NCI-H460 (cell line): ENCODE results near the gene MTERF4. TPM values are rescaled to one million over a fixed set of nuclear protein-coding genes. Genes with fewer than 3 reads are reported as not detected.
A peak's percentile ranks its signal among the peaks of the same experiment; 100 is the strongest.

Experiments used
- DNase-seq: peaks from one replicate; pipeline ENCODE4 v3.0.0-alpha.2; 2016; ENCODE audit warnings: low read depth; ENCODE audit errors: extremely low read depth
- polyA plus RNA-seq: library from polyadenylated mRNA; depleted of rRNA; stranded (reverse); fragments of >200 nt; gene quantifications from 2 replicates; pipeline ENCODE4 v1.2.3, GENCODE V29; 2014; cell fraction: nucleus; rRNA removed
- total RNA-seq: library from RNA; depleted of rRNA; stranded (reverse); fragments of >200 nt; shearing (Covaris generic); gene quantifications from 2 replicates; pipeline ENCODE4 v1.2.3, GENCODE V29; 2014; rRNA removed

MTERF4 gene, protein sequence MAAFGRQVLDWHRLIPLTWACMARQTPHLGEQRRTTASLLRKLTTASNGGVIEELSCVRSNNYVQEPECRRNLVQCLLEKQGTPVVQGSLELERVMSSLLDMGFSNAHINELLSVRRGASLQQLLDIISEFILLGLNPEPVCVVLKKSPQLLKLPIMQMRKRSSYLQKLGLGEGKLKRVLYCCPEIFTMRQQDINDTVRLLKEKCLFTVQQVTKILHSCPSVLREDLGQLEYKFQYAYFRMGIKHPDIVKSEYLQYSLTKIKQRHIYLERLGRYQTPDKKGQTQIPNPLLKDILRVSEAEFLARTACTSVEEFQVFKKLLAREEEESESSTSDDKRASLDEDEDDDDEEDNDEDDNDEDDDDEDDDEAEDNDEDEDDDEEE
- total RNA-seq = 20.2 and 36.9 TPM in 2 replicates
- polyA plus RNA-seq = 94.1 and 121 TPM in 2 replicates

DNA sequence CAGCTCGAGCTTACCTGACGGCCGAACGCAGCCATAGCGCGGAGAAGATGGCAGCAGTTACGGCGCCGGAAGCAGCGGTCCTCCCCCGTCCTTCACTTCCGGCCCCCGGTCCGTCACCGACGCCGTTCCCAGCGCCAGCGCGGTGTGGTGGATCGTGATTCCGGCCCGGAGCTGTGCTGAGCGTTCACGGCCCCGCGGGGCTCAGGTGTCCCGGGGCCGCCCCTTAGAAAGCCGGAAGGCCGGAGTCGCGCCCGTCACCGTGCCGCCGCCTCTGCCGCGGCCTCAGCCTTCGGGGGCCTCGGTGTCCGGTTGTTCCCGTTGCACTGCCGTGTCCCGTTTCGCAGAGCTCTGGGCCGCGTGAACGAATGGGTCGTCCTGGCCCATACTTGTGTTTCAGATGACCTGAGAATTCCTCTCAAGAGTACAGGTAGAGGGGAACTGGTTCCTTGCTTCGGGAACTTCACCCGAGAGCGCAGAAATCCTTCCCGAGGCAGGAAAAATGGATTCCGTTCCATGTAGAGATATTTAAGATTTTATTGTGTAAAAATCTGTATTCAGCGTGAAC lies at the start of gene MTERF4:
TSS of gene MTERF4 (minus strand) at position 49 of the 565 bp plus-strand sequence. CDS start at position 35, 14 bp downstream.
- DNase-seq = peak; percentile 80

DNA sequence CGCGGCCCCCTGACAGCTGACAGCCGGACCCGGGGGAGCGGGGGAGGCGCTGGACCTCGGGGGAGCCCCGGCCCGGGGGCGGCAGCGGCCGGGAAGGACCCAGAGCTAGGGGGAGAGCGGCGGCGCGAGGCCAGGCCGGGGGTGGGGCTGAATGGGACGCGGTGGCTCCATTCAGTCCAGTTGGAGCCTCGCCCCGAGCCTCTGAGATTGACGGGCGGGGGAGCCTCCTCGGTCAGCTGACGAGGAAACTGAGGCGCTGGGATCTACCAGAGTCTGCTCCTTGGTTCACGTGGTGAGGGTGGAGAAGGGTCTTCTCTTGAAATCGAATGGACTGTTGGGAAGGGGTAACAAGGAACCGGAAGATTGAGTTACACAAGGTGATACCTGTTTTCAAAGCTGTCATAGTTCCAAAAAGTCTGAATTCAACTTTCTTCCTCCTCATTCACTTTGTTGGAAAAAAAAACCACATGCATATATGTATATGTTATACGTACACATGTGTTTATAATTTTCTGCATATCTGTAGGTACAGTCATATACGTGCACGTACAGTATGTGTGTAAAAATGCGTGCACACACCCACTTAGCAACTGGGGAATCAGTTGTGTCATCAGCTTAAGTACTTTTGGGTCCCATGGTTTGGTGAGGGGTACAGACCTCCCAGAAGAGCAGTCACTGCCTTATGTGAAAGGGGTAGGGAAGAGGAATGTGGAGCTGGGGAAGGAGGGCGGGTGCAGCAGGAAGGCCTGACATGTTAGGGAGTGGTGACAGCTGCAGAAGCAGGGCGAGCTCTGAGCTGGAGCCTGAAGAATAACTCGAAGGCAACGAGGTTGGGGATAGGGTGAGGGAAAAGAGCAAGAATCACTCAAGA lies 48.8 kb upstream of the MTERF4 start:
- DNase-seq = no peak

DNA sequence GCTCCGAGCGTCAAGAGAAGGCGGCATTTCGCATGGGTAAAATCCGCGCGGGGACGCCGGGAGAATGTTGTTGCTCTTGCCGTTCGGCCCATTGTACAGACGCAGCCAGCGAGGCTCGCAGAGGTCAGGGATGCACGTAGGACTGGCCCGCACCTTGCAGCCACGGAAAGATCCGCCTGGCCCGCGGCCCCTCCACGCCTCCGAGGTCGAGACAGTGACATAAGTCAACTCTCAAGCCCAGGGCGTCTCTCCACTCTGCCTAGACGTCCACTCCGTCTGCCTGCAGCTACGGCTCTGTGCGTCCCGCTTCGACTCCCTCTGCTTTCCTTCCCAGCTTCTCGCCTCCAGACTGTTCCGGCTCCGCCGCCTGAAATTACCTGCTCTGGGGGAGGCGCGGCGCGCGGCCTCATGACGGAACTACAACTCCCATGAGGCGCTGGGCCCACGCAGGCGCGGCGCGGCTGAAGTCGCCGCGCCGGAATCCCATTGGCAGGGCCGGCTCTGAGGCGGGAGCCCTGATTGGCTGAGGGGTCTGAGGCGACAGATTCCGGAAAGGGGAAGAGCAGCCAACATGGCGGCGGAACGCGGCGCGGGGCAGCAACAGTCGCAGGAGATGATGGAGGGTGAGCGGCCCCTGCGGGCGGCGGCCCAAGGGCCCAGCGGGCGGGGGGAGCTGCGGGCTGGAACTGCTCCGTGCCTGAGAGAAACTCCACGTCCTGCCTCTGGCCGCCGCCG lies 48.0 kb upstream of the MTERF4 start, which contains the start of gene PPP1R7:
TSS of gene PPP1R7 (plus strand) at position 543 of the 735 bp plus-strand sequence. CDS start at position 572, 29 bp downstream.
- DNase-seq = peak; percentile 91

DNA sequence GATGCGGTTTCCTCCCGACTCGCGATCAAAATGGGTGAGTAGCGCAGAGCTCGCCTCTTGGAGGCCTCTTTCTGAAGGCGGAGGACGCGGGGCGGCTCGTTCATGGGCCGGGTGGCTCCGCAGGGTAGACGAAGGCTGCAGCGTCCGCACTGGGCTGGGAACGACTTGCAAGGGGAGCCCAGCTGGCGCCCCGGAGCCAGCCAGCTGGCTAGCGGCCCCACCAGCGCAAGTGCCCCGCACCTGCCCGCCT lies 47.5 kb upstream of the MTERF4 start:
- DNase-seq = no peak

DNA sequence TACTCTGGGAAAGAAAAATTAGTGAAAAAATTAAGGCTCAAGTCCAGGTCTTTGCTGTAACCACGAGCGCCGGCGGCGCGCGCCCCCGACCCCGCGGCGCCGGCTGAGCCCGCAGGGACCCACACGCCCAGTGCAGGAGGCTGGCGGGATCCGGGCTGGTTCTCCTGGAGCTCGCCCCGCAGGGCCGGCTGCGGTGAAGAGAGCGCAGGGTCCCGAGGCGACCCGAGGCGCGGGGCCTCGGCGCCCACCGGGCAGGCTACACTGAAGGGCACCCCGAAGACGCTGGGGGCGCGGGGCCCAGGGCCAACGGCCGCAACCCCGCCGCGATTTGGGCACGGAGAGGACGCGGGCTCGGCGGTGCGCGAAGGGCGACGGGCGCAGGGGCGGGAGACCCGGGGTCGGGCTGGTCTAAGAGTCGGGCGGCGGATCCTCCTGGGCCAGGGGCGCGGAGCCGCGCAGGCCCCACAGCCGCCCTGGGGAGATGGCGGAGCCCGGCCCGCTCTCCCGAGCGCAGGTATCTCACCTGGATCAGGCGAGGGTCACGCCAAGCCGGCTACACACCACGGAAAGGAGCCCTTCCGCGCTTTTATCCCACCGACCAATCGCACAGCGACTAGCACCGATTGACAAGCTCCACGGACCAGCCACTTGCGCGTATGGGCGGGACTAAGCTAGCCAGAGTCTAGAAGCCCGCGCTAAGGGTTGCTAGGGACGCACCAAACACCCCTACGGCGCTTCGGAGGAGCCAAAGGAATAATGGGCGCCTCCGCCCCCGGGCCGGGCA lies 47.0 kb upstream of the MTERF4 start, which contains the start of gene PASK:
TSS of gene PASK (minus strand) at position 582 of the 784 bp plus-strand sequence. CDS start 6,440 bp downstream, outside the sequence.
- peak; percentile 93 for DNase-seq

DNA sequence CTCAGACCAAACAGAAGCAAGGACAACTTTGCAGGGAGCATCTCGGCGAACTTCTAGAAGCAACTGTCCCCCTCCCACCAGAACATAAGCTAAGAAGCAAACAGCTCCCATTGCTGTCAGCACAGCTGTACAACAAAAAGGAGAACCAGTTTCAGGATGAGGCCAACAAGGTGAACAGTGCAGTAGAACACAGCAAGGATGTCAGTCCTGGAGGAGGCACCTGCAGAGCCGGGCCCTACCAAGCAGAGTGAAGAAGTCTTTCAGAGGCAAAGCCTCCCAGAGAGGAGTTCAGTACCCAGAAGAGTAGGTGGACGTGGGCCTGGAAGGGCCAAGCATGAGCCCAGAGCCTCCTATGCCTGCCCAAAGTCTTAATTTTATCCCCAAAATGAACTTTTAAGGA lies 46.2 kb upstream of the MTERF4 start:
- no peak for DNase-seq

DNA sequence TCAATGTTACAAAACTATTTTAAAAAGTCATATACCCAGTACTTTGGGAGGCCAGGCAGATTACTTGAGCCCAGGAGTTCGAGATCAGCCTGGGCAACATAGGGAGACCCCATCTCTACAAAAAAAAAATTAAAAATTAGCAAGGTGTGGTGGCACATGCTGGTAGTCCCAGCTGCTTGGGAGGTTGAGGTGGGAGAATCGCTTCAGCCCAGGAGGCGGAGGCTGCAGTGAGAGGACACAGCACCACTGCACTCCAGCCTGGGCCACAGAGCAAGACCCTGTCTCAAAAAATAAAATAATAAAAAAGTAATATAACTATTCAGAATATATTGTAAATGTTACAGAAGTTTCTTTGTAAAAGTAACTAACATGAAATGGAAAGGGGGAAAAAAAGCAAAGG lies 45.2 kb upstream of the MTERF4 start:
- DNase-seq = no peak

DNA sequence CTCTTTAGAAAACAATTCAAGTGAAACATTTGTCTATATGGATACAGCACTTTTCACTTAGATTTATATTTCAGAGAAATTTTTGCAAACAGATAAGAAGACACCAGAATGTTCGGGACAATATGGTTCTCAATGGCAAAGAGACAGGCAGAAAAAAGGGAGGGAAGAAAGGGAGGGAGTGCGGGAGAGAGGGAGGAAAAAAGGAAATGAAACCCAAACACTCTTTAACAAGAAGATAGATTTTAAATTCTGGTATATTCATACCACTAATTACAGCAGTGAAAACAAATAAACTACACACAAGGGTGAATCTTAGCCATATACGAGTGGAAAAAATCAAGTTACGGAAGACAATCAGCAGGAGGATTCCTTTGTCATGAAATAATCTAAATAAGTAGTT lies 44.2 kb upstream of the MTERF4 start:
- no peak for DNase-seq

DNA sequence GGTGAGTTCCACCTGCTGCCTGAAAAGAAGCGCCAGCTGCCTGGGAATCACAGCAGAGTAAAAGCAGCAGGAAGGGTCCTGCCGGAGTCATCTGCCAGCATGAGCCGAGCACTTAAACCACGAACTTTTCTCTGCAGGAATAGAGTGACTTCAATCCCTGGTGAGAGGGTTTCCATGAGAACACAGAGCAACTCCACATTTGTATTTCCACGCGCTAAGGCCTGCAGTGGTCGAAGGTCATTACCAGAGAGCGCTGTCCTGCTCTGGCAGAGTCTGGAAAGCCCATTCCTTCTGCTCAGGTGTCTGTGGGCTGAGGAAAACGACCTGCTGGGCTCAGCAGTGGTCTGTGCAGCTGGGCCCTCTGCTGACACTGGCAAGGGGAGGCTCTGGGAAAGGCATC lies 40.5 kb upstream of the MTERF4 start:
- DNase-seq = no peak

DNA sequence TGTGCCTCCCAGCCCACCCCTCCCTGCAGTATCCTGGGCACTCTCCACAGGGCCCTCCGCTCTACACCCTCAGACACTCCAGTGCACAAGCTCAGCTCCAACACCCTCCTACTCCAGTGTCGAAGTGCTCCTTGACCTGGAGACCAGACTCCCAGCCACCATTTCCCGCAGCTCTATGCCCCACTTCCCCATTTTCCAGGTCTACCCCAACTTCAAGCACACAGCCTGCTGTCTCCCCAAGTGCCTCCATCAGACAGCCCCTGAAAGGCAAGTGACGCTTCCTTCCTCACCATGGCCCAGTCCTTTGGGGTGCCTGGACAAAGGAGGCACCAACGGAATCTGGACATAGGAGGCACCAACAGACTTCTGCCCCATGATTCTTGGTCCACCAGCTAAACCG lies 40.0 kb upstream of the MTERF4 start:
- no peak for DNase-seq

DNA sequence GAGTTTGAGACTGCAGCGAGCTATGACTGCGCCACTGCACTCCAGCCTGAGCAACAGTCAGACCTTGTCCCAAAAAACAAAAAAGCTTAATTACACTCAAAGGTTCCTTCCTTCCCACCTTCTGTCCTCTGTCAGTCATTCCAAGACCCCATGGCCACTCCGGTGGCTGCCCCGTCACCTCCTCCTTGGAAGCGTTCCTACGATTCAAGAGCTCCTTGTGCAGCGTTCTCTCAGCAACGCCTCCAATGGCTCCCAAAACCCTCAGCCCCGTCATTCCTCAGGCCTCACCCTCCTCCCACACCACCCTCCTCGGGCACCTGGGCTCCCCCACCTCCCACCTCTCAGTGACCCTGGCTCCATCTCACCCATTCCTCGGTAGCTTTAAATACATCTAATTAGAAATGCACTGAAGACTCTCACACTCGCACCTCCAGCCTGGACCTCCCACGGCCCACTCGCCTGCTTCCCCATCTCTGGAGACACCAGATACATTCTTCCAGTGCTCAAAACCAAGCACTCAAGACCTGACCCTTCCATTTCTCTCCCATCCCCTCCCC lies 39.2 kb upstream of the MTERF4 start:
- no peak for DNase-seq

DNA sequence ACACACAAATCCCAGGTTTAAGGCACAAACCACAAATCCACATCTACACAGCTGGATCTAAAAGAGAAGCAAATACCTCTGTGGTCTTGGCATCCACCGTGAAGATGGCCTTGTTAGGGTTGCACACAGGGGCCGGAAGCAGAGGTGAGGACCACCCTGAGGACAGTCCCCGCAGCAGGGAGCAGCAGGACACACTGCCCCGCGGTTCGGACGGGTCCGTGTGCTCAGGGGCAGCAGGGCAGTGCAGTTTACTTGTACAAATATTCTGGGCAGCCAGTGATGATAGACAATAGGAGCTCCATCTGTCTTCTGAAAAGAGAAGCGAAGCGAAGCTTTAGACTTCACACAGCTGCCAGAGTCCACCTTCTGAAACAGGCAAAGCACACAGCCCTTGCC lies 38.4 kb upstream of the MTERF4 start:
- DNase-seq = no peak

DNA sequence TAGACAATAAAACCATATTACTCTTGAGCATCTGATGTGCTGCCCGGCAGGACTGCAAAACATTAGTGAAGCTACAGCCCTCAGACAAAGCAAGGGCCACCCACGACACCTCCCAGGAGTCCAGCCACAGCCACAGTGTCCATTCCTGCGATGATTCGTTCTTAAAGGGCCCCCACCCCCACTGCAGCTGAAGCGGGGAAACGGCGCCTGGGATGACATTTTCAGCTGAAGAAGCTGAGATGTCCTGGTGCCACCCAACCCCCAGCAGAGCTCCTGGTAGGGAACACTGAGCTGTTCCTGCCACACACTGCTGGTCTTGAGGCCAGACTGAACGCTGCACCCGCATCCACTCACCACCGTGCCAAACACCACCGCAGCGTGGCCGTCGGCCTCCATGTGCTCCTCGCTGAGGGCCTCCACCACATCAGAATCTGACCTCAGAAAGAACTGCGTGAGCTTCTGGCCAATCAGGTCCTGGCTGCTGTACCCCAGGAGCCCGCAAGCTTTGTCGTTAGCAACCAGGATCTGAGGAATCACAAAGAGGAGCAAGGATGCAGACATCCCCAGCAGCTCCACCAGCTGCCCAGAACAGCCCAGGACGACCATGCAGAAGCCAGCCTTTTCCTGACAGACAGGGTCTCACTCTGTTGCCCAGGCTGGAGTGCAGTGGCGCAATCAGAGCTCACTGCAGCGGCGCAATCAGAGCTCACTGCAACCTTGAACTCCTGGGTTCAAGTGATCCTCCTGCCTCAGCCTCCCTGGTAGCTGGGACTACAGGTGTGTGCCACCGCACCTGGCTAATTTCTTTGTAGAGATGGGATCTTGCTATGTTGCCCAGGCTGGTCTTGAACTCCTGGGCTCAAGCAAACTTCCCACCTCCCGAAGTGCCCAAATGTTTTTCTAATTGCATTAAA lies 37.7 kb upstream of the MTERF4 start:
- no peak for DNase-seq

DNA sequence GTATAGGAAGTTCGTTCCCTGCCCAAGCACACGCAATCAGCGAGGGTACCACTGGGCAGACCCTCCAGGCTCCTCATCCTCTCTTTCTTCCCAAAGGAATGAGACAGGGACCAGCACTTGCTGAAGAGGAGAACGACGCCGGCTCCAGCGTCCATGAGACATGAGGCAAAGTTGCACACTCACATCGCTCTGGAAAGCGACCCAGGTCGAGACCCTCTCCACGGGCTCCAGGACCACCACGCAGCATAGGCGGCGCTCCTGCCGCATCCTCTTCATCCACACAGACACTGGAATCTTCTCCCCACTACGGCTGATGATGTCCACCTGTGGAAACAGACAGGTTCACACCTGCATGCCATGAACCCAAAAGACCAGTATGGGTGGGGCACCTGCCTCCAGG lies 36.4 kb upstream of the MTERF4 start:
- DNase-seq = no peak

DNA sequence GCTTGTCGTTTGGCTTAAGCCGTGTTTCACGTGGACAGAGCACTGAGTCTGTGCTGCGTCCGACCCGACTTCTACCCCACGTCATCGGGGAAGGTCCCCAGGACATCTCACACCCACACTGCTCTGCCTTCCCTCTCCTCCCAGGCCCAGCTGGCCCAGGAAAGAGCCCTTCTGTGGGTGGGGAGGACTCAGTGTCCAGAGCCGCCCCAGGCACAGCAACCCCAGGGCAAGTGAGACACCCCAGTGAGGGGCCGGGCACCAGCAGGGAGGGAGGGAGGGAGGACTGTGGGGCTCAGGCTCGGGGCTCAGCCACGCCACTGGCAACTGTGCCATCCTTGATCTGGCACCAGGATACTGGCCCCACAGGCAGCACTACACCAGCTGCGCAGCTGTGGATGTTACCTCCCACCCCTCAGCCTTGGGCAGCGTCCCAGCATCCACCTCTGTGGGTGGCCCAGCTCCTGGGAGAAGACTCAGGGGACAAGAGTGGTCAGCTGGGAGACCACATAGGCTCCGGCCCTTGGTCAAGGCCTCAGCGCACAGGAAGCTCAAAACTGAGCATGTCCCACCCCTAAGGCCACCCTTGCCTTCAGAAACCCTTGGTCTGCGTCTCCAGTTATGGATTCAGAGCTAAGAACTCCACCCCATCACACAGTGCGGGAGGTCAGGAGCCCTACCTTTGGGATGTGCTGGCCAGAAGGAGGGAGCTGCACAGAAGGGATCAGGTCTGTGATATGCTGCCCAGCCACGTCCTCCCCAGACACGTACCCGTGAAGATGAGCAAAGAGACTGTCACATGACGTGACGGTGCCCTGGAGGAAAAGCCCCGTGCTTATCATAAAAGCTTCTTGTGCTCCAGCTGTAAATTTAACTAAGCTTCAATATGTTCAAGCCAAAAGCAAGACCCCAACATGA lies 35.4 kb upstream of the MTERF4 start:
- no peak for DNase-seq

DNA sequence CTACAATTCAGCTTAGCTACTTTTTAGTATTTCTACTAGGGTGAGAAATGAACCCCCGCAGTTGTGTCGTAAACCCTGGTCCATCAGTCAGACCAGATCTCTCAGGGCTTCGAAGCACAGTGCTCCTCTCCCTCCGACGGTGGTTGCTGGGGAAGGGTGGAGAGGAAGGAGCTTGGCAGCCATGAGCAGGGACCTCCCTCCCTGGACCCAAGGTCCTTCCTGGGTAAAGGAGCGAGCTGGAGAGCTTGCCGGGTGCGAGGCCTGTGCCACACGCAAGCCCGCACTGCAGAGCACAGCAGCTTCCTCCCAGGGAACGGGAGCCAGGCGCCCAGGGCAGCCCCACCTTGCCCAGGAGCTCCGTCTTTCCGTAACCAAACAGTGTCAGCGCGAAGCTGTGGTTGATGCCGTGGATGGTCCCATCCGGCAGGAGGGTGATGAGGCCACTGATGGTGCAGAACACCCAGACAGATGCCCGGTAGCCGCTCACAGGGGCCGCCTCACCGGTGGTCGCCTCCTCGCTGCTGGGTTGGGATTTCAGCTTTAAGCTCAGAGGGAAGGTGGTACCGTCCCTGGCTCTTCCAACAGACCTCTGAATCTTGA lies 34.7 kb upstream of the MTERF4 start:
- no peak for DNase-seq

DNA sequence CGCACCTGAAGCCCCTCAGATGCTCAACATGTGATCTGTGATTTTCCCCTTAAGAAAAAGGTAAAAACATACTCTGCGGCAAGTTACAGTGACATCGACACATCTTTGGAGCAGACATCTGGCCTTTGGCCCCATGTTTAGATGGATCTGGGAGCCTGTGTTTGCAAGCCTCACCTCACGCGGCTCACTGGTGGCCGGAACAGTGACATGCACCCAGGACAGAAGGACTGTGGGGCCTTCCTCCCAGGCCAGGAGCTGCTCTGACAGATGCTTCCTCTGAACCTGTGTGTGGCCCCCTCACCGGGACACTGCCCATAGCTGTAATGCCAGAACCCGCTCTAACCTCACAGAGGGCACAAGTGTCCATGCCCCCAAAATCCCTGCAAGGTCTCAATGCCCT lies 34.1 kb upstream of the MTERF4 start:
- no peak for DNase-seq
